Measurements from ENCODE around the gene LSM7. TPM values are rescaled to one million over a fixed set of nuclear protein-coding genes. Genes with fewer than 3 reads are reported as not detected.

LSM7 gene
- total and polyA plus RNA-seq, 2 of the 13 experiments (the other 11 are each of a cell fraction or from before 2014, with no cell fraction given): 140 to 205 TPM

DNA sequence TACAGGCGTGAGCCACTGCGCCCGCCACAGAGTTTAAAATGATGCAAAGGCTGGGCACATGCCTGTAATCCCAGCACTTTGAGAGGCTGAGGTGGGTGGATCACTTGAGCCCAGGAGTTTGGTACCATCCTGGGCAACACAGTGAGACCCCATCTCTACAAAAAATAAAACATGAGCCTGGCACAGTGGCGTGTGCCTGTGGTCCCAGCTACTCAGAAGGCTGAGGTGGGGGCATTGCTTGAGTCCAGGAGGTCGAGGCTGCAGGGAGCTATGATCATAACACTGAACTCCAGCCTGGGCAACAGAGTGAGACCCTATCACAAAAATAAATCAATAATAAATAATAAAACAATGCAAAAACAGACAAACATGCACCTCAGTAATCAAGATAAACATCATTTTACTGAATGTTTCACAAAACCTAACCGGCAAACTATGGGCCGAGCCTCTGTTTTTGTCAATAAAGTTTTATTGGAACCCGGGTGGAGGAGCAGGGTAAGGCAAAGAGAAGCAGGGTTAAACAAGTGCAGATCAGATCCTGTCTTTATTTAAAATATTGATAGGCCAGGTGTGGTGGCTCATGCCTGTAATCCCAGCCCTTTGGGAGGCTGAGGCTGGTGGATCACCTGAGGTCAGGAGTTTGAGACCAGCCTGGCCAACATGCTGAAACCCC is 44.4 kb downstream of the LSM7 start (continued):
- TF ChIP-seq, protein P1, sequence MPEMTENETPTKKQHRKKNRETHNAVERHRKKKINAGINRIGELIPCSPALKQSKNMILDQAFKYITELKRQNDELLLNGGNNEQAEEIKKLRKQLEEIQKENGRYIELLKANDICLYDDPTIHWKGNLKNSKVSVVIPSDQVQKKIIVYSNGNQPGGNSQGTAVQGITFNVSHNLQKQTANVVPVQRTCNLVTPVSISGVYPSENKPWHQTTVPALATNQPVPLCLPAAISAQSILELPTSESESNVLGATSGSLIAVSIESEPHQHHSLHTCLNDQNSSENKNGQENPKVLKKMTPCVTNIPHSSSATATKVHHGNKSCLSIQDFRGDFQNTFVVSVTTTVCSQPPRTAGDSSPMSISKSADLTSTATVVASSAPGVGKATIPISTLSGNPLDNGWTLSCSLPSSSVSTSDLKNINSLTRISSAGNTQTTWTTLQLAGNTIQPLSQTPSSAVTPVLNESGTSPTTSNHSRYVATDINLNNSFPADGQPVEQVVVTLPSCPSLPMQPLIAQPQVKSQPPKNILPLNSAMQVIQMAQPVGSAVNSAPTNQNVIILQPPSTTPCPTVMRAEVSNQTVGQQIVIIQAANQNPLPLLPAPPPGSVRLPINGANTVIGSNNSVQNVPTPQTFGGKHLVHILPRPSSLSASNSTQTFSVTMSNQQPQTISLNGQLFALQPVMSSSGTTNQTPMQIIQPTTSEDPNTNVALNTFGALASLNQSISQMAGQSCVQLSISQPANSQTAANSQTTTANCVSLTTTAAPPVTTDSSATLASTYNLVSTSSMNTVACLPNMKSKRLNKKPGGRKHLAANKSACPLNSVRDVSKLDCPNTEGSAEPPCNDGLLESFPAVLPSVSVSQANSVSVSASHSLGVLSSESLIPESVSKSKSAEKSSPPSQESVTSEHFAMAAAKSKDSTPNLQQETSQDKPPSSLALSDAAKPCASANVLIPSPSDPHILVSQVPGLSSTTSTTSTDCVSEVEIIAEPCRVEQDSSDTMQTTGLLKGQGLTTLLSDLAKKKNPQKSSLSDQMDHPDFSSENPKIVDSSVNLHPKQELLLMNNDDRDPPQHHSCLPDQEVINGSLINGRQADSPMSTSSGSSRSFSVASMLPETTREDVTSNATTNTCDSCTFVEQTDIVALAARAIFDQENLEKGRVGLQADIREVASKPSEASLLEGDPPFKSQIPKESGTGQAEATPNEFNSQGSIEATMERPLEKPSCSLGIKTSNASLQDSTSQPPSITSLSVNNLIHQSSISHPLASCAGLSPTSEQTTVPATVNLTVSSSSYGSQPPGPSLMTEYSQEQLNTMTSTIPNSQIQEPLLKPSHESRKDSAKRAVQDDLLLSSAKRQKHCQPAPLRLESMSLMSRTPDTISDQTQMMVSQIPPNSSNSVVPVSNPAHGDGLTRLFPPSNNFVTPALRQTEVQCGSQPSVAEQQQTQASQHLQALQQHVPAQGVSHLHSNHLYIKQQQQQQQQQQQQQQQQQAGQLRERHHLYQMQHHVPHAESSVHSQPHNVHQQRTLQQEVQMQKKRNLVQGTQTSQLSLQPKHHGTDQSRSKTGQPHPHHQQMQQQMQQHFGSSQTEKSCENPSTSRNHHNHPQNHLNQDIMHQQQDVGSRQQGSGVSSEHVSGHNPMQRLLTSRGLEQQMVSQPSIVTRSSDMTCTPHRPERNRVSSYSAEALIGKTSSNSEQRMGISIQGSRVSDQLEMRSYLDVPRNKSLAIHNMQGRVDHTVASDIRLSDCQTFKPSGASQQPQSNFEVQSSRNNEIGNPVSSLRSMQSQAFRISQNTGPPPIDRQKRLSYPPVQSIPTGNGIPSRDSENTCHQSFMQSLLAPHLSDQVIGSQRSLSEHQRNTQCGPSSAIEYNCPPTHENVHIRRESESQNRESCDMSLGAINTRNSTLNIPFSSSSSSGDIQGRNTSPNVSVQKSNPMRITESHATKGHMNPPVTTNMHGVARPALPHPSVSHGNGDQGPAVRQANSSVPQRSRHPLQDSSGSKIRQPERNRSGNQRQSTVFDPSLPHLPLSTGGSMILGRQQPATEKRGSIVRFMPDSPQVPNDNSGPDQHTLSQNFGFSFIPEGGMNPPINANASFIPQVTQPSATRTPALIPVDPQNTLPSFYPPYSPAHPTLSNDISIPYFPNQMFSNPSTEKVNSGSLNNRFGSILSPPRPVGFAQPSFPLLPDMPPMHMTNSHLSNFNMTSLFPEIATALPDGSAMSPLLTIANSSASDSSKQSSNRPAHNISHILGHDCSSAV (CRISPR knock-in tag; IDR thresholded peaks at IDR 0.05; ENCODE audit: borderline replicate concordance): no peak
- no peak for TF ChIP-seq MBD4 (IDR thresholded peaks at IDR 0.05; ENCODE audit: borderline replicate concordance, low read length)

DNA sequence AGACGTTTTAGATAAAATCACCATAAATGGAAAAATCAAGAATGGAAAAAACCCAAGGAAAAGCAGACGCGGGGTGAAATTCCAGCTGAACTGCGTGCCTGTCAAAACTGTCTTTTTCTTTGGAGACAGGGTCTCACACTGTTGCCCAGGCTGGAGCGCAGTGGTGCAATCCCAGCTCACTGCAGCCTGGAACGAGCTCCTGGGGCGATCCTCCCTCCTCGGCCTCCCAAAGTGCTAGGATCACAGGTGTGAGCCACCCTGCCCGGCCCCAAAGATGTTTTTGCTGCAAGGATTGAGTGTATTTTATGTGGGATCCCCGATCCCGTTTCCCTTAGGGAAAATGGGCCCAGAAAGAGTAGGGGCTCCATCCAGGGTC is 45.5 kb downstream of the LSM7 start:
- intact Hi-C loops (cut with micrococcal nuclease; ENCODE audit: unreplicated experiment): no loop called here
- peaks cover 4 to 39% of the 10 kb centered on the region in 2 experiments; a peak in 4 of 5 replicates for H3K27me3 ChIP-seq (ENCODE audit: control insufficient read depth in 1 of 2, insufficient read depth in 2 of 2, low read length in 2 of 2)
- no peak overlapping the region for H3K4me2 ChIP-seq (ENCODE audit: low read depth, low read length)
- in situ Hi-C loops (cut with HindIII; ENCODE audit: extremely low pct_ligation_motif_present, low pct_unique_long_range_greater_than_20kb): no loop called here
- no peaks in the 10 kb centered on the region for H3K79me2 ChIP-seq (ENCODE audit: insufficient read depth, low read length)
- no TSS peak for BruUV-seq (replicated peaks)
- 45% methylated on average over 5 of the region's 11 CpGs for WGBS (ENCODE audit: low lambda C conversion rate)
- no peak overlapping the region for H3K27ac ChIP-seq (ENCODE audit: extremely low read length, insufficient read depth, low read length)
- TF ChIP-seq ZNF121 (CRISPR knock-in tag; IDR thresholded peaks at IDR 0.05) (peak; percentile 57), POLR2AphosphoS5 (IDR thresholded peaks at IDR 0.05; ENCODE audit: low read depth, low read length) (no peak)
- no peaks in the 10 kb centered on the region for H3K9me3 ChIP-seq (ENCODE audit: low read length)
- H3K36me3 ChIP-seq (replicated peaks in 1 of 2; ENCODE audit: control insufficient read depth in 1 of 2, insufficient read depth in 2 of 2, low read length in 2 of 2): no peaks in the 10 kb centered on the region
- ChIA-PET POLR2A (no interaction called here), CTCF (ENCODE audit: low intra/inter-chr PET ratio, low total read pairs) (no interaction called here)
- H3K9ac ChIP-seq (ENCODE audit: insufficient read depth, low read depth, low read length): no peak overlapping the region
- ATAC-seq: no peak
- H3K4me1 ChIP-seq (ENCODE audit: insufficient read depth, low read length): peaks cover 27% of the 10 kb centered on the region
- FAIRE-seq: no peak
- no peak overlapping the region for H3K4me3 ChIP-seq (replicated peaks in 1 of 3; ENCODE audit: insufficient read depth in 1 of 3, low read depth in 2 of 3, low read length in 3 of 3)
- no peak overlapping the region for H2AFZ ChIP-seq (ENCODE audit: low read length)
- peaks cover 2% of the 10 kb centered on the region for H4K20me1 ChIP-seq (ENCODE audit: insufficient read depth, low read length)
- no peak for DNase-seq (ENCODE audit: low spot score)

Measured in HepG2 (cell line).